ENCODE results near the gene SLC50A1. TPM values are rescaled to one million over a fixed set of nuclear protein-coding genes. Genes with fewer than 3 reads are reported as not detected.

Gene SLC50A1
- total and polyA plus RNA-seq, 9 of the 15 experiments (the other 6 are each of a cell fraction or from before 2014, with no cell fraction given): 46.5 to 132 (median 91.9) TPM

- Histone ChIP-seq H2AFZ (ENCODE audit: low read depth, low read length) (no peak overlapping the region), H3K4me3 (no peak overlapping the region), H3K4me2 (ENCODE audit: insufficient read depth, low read length) (no peak overlapping the region), H3K9me1 (ENCODE audit: control insufficient read depth, insufficient read depth, low read length) (no peaks in the 10 kb centered on the region), H3K79me2 (ENCODE audit: control insufficient read depth, insufficient read depth, low read length) (no peaks in the 10 kb centered on the region), H3K36me3 (ENCODE audit: control insufficient read depth, insufficient read depth, low read length) (no peaks in the 10 kb centered on the region), H3K27ac (ENCODE audit: extremely low read depth, low read depth, low read length) (no peak overlapping the region), H3K27me3 (ENCODE audit: control insufficient read depth in 2 of 2, insufficient read depth in 2 of 2, low read length in 2 of 2) (peaks cover 0 to 3% of the 10 kb centered on the region in 2 experiments; a peak in 1 of 5 replicates), H3K9me3 (replicated peaks; ENCODE audit: control insufficient read depth, insufficient read depth, low read depth, low read length) (no peaks in the 10 kb centered on the region), H3K4me1 (replicated peaks in 1 of 2; ENCODE audit: control insufficient read depth in 2 of 2, insufficient read depth in 2 of 2, low read length in 2 of 2) (no peaks in the 10 kb centered on the region; a peak in 2 of 5 replicates), H3K9ac (ENCODE audit: insufficient read depth in 1 of 2, low read depth in 2 of 2, low read length in 2 of 2) (no peak overlapping the region), H4K20me1 (replicated peaks; ENCODE audit: control insufficient read depth, insufficient read depth, low read length) (no peaks in the 10 kb centered on the region)
- DNase-seq (ENCODE audit: extremely low read depth in 1 of 4, low spot score in 3 of 4): no peak
- ChIA-PET POLR2A (no interaction called here), CTCF (ENCODE audit: low intra/inter-chr PET ratio) (no interaction called here)
- in situ Hi-C loops (cut with MboI): loop anchor here (10.0 kb wide), 1 partner anchor 495 kb away; no protein-coding TSS in a partner anchor
- 30% methylated on average over 7 of the region's 7 CpGs for WGBS (ENCODE audit: insufficient coverage, low coverage, missing lambda C conversion rate)
- no TSS peak for BruUV-seq (replicated peaks)
- FAIRE-seq: no peak
- intact Hi-C loops (cut with micrococcal nuclease): loop anchor here (10.0 kb wide), 1 partner anchor 495 kb away; no protein-coding TSS in a partner anchor
- no peak for ATAC-seq
- no peak for TF ChIP-seq HMG20B (CRISPR knock-in tag; IDR thresholded peaks at IDR 0.05)
- TF ChIP-seq THRAP3 (IDR thresholded peaks at IDR 0.05; ENCODE audit: borderline replicate concordance): no peak
- TF ChIP-seq, protein P1, sequence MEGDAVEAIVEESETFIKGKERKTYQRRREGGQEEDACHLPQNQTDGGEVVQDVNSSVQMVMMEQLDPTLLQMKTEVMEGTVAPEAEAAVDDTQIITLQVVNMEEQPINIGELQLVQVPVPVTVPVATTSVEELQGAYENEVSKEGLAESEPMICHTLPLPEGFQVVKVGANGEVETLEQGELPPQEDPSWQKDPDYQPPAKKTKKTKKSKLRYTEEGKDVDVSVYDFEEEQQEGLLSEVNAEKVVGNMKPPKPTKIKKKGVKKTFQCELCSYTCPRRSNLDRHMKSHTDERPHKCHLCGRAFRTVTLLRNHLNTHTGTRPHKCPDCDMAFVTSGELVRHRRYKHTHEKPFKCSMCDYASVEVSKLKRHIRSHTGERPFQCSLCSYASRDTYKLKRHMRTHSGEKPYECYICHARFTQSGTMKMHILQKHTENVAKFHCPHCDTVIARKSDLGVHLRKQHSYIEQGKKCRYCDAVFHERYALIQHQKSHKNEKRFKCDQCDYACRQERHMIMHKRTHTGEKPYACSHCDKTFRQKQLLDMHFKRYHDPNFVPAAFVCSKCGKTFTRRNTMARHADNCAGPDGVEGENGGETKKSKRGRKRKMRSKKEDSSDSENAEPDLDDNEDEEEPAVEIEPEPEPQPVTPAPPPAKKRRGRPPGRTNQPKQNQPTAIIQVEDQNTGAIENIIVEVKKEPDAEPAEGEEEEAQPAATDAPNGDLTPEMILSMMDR (IDR thresholded peaks at IDR 0.05 in 2 of 3, conservative IDR thresholded peaks at IDR 0.05 in 1 of 3; ENCODE audit: insufficient read depth in 2 of 3, low read depth in 1 of 3, low read length in 3 of 3): no peak
- TF ChIP-seq, protein P2, sequence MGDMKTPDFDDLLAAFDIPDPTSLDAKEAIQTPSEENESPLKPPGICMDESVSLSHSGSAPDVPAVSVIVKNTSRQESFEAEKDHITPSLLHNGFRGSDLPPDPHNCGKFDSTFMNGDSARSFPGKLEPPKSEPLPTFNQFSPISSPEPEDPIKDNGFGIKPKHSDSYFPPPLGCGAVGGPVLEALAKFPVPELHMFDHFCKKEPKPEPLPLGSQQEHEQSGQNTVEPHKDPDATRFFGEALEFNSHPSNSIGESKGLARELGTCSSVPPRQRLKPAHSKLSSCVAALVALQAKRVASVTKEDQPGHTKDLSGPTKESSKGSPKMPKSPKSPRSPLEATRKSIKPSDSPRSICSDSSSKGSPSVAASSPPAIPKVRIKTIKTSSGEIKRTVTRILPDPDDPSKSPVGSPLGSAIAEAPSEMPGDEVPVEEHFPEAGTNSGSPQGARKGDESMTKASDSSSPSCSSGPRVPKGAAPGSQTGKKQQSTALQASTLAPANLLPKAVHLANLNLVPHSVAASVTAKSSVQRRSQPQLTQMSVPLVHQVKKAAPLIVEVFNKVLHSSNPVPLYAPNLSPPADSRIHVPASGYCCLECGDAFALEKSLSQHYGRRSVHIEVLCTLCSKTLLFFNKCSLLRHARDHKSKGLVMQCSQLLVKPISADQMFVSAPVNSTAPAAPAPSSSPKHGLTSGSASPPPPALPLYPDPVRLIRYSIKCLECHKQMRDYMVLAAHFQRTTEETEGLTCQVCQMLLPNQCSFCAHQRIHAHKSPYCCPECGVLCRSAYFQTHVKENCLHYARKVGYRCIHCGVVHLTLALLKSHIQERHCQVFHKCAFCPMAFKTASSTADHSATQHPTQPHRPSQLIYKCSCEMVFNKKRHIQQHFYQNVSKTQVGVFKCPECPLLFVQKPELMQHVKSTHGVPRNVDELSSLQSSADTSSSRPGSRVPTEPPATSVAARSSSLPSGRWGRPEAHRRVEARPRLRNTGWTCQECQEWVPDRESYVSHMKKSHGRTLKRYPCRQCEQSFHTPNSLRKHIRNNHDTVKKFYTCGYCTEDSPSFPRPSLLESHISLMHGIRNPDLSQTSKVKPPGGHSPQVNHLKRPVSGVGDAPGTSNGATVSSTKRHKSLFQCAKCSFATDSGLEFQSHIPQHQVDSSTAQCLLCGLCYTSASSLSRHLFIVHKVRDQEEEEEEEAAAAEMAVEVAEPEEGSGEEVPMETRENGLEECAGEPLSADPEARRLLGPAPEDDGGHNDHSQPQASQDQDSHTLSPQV (IDR thresholded peaks at IDR 0.05): no peak
- TF ChIP-seq MTF1 (CRISPR knock-in tag; IDR thresholded peaks at IDR 0.05; ENCODE audit: borderline replicate concordance): no peak
- TF ChIP-seq RUNX1 (IDR thresholded peaks at IDR 0.05; ENCODE audit: low read depth): no peak
- no peak for TF ChIP-seq GABPA (tag; conservative IDR thresholded peaks at IDR 0.05; ENCODE audit: low read depth)
- no peak for TF ChIP-seq CHD2 (IDR thresholded peaks at IDR 0.05; ENCODE audit: low read depth, low read length)
- TF ChIP-seq RFX1 (IDR thresholded peaks at IDR 0.05): no peak
- TF ChIP-seq DNMT1 (IDR thresholded peaks at IDR 0.05): no peak
- TF ChIP-seq, protein P3, sequence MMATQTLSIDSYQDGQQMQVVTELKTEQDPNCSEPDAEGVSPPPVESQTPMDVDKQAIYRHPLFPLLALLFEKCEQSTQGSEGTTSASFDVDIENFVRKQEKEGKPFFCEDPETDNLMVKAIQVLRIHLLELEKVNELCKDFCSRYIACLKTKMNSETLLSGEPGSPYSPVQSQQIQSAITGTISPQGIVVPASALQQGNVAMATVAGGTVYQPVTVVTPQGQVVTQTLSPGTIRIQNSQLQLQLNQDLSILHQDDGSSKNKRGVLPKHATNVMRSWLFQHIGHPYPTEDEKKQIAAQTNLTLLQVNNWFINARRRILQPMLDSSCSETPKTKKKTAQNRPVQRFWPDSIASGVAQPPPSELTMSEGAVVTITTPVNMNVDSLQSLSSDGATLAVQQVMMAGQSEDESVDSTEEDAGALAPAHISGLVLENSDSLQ (IDR thresholded peaks at IDR 0.05): no peak
- TF ChIP-seq NR2C1 (IDR thresholded peaks at IDR 0.05): no peak
- no peak for TF ChIP-seq NR2C1 (tag; IDR thresholded peaks at IDR 0.05)
- TF ChIP-seq CCNT2 (IDR thresholded peaks at IDR 0.05; ENCODE audit: borderline replicate concordance, extremely low read depth, insufficient read length, low read depth, low read length): no peak
- no peak for TF ChIP-seq TRIM24 (IDR thresholded peaks at IDR 0.05)
These were observed 36.3 kb upstream of the SLC50A1 start for GRCh38 chr1:155099331-155099730.

Data from K562 (cell line).